Stimulated activated CD8-positive, alpha-beta memory T cell treated with anti-CD3 and anti-CD28 coated beads, Interleukin-12 subunit alpha, Interleukin-12 subunit beta, amount 100 ng/mL, for 4 hours (primary cell): Measurements from ENCODE around the gene CYBA.
"Not testable (repeated sequence)": the region's sequence is repeated elsewhere in the genome, so short reads cannot be mapped to it uniquely, and the experiment has no call there.

Experiments
- DNase-seq: peaks from one replicate; pipeline ENCODE4 v3.0.0-alpha.2; 2020; ENCODE audit warnings: low read depth

The CYBA gene

GRCh38 chr16:88686439-88687253, 35.8 kb upstream of the CYBA start, which contains the start of gene SNAI3:
TSS of gene SNAI3 (minus strand) at chr16:88686507. CDS start at chr16:88686406, 101 bp downstream.
- peak; percentile 80 for DNase-seq

DNA sequence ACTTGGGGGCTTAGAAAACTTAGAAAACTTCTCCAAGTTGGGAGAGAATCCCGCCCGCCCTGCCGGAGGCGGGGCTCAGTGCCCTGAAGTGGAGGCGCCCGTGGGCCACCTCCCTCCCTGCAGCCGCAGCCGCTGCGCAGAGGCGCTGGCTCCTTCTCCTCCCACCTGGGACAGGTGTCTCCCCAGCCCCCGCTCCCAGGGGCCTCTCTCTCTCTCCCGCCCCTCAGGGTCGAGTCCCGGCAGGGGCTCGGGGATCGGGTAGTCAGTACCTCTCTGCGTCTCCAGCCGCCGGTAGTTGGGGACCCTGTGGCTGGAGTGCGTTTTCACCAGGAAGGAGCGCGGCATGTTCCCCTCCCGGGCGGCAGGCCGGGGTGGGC, 35.2 kb upstream of the CYBA start:
- DNase-seq = no peak

GRCh38 chr16:88685156-88686061, 34.6 kb upstream of the CYBA start:
- DNase-seq = no peak

DNA sequence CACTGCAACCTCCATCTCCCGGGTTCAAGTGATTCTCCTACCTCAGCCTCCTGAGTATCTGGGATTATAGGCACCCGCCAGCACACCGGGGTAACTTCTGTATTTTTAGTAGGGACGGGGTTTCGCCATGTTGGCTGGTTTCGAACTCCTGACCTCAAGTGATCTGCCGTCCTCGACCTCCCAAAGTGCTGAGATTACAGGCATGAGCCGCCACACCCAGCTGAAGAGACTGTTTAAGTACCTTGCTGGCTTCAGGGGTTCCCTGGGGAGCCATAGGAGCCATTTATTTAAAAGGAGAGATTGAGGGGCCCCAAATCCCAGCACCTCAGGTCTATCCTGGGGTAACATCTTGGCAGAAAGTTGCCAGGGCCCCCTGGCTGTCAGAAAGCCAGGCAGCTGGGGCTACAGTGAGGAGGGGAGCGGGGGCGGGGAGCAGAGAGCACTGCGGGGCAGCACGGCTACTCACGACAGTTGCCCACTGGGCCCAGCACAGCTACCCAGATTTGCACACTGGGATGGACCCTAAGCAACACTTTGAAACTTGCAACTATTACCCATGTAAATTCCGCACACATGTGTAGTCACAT, 33.8 kb upstream of the CYBA start:
- no peak for DNase-seq

GRCh38 chr16:88681709-88682451, 31.0 kb upstream of the CYBA start:
- no peak for DNase-seq

GRCh38 chr16:88681084-88681680, 30.3 kb upstream of the CYBA start:
- DNase-seq = no peak

DNA sequence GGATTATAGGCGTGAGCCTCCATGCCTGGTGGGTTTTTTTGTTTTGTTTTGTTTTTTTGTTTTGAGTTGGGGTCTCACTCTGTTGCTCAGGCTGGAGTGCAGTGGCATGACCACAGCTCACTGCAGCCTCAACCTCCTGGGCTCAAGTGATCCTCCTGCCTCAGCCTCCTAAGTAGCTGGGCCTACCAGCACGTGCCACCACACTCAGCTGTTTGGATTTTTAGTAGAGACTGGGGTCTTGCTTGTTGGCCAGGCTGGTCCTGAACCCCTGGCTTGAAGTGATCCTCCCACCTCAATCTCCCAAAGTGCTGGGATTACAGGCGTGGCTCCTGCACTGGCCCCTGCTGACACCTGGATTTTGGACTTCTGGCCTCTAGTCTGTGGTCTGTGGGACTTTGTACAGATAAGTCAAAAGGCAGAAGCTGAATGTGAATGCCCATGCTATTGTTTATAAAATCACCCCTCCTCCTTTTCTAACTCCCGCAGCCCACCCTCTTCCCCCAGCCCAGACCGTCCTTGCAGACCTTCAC, 29.8 kb upstream of the CYBA start:
- no peak for DNase-seq

DNA sequence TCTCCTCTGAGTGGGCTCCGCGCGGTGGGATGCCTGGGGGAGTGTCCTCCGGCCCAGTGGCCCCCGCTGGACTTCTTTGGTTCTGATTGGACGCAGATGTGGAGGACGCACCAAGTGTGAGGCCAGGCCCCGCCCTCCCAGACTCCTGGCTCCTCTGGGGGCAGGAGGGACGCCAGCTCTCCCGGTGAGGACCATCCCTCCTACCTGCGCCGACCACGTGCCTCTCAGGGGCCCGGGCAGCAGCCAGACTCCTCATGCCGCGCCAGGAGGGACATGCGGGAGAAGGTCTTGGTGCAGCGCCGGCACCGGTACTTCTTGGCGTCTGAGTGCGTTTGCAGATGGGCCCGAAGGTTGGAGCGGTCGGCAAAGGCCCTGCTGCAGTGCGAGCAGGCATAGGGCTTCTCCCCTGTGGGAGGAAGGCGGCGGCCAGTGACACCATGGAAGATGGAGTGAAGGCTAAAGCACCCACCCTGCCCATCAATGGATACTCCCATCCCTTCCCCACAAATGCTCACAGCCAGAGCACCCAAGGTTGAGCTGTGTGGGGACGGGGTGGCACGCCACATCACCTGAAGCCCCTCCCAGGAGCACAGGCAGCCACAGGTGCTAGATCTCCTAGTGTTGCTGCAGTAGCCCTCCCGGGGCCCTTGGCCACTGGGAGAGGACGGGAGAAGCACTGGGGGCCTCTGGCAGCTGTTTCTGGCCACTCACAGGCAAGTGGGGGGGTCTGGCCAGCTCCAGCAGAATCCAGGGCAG, 27.5 kb upstream of the CYBA start:
- no peak for DNase-seq

GRCh38 chr16:88677721-88678120, 26.9 kb upstream of the CYBA start:
- DNase-seq = no peak

DNA sequence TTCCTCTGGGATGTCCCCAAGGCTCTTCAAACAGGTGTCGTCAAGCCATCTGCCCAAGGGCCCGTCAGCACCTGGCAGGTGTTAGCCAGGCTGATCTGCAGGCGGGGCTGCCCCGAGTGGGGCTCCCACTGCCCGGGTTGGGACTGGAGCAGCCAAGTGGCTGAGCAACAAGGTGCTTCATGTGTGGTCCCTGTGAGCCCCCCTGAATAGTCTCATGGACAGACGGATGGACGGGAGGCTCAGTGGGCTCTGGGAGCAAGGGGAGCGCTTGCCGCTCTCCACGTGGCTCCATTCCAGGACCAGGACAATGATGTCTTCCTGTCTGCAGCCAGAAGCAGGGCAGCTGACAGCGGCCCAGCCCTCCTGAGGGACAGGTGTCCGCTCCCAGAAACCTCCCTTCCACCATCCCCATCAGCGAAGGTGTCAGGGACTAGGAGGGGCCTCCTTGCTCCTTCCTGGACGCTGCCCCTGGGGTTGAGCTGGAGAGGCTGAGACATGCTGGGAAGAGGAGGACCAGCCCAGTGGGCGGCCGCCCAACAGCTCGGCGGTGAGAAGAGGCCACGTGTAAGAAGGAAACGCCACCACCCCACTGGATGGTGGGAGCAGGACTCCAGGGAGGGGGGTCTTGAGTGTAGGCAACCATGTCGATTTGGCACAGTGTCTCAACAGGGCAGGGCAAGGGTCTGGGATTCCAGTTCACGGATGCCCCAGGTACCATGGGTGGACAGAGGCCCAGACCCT, 25.8 kb upstream of the CYBA start:
- no peak for DNase-seq

- DNase-seq = no peak
Measured at GRCh38 chr16:88673716-88674379, 23.0 kb upstream of the CYBA start.

DNA sequence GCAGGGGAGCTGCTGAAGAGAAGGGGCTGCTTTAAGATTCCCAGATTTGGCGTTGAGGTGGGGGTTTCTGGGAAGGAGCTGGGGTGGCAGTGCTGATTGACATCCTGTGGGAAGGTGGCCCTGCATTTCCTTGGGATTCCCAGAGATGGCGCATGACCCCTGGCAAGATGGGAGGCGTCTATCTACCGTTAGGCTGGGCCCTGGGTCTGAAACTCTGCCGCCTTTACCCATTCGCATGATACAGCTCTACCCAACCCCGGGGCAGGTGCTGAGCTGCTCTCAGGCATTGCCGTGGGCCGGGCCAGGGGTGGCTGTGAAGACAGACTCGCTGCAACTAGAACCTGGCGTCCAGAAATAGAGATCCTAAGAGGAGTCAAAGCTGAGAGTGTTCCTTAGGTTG, 21.9 kb upstream of the CYBA start:
- DNase-seq = no peak

- DNase-seq = no peak
Measured at GRCh38 chr16:88671806-88672205, 21.0 kb upstream of the CYBA start.

DNA sequence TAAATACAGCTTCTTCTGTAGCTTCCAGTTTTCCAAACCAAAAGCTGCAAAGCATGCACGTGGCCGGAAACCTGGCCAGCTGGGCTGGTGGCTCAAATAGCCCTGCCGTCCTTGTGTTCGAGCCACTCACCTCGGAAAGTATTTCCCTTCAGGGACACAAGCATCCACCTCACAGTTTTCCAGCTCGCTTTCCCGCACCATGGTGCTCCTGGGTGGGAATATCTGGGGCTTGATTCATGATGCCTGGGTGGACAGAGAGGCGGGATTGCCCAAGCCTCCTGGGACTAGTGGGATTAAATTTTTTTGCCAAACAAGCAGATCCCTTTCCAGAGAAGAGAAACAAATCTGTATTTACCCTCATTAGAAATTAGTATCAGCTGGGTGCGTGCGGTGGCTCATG, 19.1 kb upstream of the CYBA start:
- DNase-seq = no peak

DNA sequence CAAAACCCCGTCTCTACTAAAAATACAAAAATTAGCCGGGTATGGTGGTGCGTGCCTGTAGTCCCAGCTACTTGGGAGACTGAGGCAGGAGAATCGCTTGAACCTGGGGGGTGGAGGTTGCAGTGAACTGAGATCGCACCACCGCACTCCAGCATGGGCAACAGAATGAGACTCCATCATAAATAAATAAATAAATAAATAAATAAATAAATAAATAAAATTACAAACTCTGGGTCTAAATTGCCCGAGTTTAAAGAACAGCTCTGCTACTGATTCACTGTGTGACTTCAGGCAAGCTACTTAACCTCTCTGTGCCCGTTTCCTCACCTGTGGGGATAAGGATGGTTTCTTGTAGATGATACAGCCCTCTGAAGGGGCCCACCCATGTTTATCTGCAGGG, 18.6 kb upstream of the CYBA start:
- not testable (repeated sequence) for DNase-seq

- DNase-seq = no peak
Measured at GRCh38 chr16:88667461-88667860, 16.6 kb upstream of the CYBA start.

DNA sequence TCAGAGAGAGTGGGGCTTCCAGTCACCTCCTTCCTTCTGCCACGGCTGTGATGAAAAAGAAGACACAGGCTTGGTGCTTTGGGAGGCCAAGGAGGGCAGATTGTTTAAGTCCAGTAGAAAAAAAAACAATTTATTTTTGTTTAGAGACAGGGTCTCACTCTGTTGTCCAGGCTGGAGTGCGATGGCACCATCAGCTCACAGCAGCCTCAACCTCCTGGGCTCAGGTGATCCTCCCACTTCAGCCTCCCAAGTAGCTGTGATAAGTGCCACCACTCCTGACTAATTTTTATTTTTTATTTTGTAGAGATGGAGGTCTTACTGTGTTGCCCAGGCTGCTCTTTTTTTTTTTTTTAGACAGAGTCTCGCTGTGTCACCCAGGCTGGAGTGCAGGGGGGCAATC, 14.7 kb upstream of the CYBA start:
- no peak for DNase-seq

DNA sequence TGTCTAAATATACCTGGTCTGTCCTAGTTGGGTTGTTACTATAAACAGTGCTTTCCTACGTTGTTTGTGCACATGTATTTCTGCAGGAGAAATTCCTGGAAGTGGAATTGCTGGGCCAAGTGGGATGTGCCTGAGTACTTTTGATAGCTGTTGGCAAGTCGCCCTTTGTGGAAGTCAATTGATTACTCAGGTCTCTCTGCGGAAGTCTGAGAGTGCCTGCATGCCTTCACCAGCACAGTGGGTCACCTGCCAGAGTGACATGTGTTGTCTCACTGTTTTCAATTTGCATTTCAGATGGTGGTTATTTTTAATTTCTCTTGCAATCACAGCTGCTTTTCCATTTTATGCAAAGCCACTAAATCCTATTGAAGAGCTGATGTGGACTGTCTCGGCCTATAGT, 14.3 kb upstream of the CYBA start:
- no peak for DNase-seq

GRCh38 chr16:88662843-88663606, 12.2 kb upstream of the CYBA start, which contains the start of gene MVD:
TSS of gene MVD (minus strand) at chr16:88663091. CDS start at chr16:88663080, 11 bp downstream.
- DNase-seq = peak; percentile 91
